ENCODE results near the gene VIM.

The VIM gene

GRCh38 chr10:17209302-17209701, 18.7 kb upstream of the VIM start:
- DNase-seq (ENCODE audit: low read depth in 1 of 2, low spot score in 1 of 2) = no peak

GRCh38 chr10:17209881-17210280, 18.2 kb upstream of the VIM start:
- no peak for DNase-seq (ENCODE audit: low read depth in 1 of 2, low spot score in 1 of 2)

GRCh38 chr10:17210361-17210760, 17.7 kb upstream of the VIM start:
- no peak for DNase-seq (ENCODE audit: low read depth in 1 of 2, low spot score in 1 of 2)

GRCh38 chr10:17212802-17213221, 15.2 kb upstream of the VIM start:
- no peak for DNase-seq (ENCODE audit: low read depth in 1 of 2, low spot score in 1 of 2)

GRCh38 chr10:17213646-17214349, 14.2 kb upstream of the VIM start:
- no peak for DNase-seq (ENCODE audit: low read depth in 1 of 2, low spot score in 1 of 2)

GRCh38 chr10:17214526-17214925, 13.5 kb upstream of the VIM start:
- DNase-seq (ENCODE audit: low read depth in 1 of 2, low spot score in 1 of 2) = no peak

GRCh38 chr10:17214971-17215781, 12.9 kb upstream of the VIM start:
- no peak for DNase-seq (ENCODE audit: low read depth in 1 of 2, low spot score in 1 of 2)

- no peak for DNase-seq (ENCODE audit: low read depth in 1 of 2, low spot score in 1 of 2)
Measured at GRCh38 chr10:17215782-17216122, 12.3 kb upstream of the VIM start.

- peak in 1 of 2 donors; percentile 39 for DNase-seq (ENCODE audit: low read depth in 1 of 2, low spot score in 1 of 2)
Measured at GRCh38 chr10:17216217-17216900, 11.7 kb upstream of the VIM start.

- no peak for DNase-seq (ENCODE audit: low read depth in 1 of 2, low spot score in 1 of 2)
Measured at GRCh38 chr10:17216901-17217395, 11.1 kb upstream of the VIM start.

GRCh38 chr10:17217631-17218232, 10.3 kb upstream of the VIM start:
- no peak for DNase-seq (ENCODE audit: low read depth in 1 of 2, low spot score in 1 of 2)

- no peak for DNase-seq (ENCODE audit: low read depth in 1 of 2, low spot score in 1 of 2)
Measured at GRCh38 chr10:17219024-17219423, 9.0 kb upstream of the VIM start.

GRCh38 chr10:17220652-17221100, 7.4 kb upstream of the VIM start:
- no peak for DNase-seq (ENCODE audit: low read depth in 1 of 2, low spot score in 1 of 2)

GRCh38 chr10:17222329-17222728, 5.7 kb upstream of the VIM start:
- no peak for DNase-seq (ENCODE audit: low read depth in 1 of 2, low spot score in 1 of 2)

GRCh38 chr10:17225808-17226207, 2.2 kb upstream of the VIM start:
- DNase-seq (ENCODE audit: low read depth in 1 of 2, low spot score in 1 of 2) = no peak

GRCh38 chr10:17226891-17227303, 1.1 kb upstream of the VIM start:
- DNase-seq (ENCODE audit: low read depth in 1 of 2, low spot score in 1 of 2) = no peak

GRCh38 chr10:17227367-17228090, 512 bp upstream of the VIM start:
- DNase-seq (ENCODE audit: low read depth in 1 of 2, low spot score in 1 of 2) = peak in 1 of 2 donors; percentile 25

- DNase-seq (ENCODE audit: low read depth in 1 of 2, low spot score in 1 of 2) = peak; percentile 32 to 35
Measured at GRCh38 chr10:17229016-17229716, 1.1 kb downstream of the VIM start.

GRCh38 chr10:17229717-17229966, 1.6 kb downstream of the VIM start:
- no peak for DNase-seq (ENCODE audit: low read depth in 1 of 2, low spot score in 1 of 2)

GRCh38 chr10:17229967-17230682, 2.1 kb downstream of the VIM start:
- peak; percentile 74 to 85 for DNase-seq (ENCODE audit: low read depth in 1 of 2, low spot score in 1 of 2)
